G401.6 (cell line): ENCODE measurements around the gene DISC1.
"Not testable (repeated sequence)": the region's sequence is repeated elsewhere in the genome, so short reads cannot be mapped to it uniquely, and the experiment has no call there.

Experiments used
- FAIRE-seq: peaks from 2 replicates; lab custom pipeline; 2012; peaks lifted over from hg19 to GRCh38; lab: Jason Lieb, UNC

The DISC1 gene

DNA sequence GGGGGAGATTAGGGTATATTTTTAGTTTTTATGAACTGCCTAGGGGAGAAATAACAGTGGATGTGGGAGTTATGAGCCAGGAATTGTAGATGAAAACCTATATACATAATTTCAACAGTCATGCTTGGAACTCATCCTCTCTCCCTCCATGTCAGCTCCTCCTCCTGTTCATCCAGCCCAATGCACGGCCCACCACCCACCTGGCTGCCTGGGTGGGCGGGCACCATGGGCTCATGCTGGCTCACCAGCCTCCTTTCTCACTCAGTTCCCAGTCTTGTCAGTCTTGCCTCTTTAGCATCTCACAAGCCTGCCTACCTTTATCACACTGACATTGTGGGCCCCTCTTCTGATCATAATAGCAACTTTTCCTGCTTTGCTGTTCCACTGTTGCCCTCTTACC, 336.0 kb downstream of the DISC1 start:
- no peak for FAIRE-seq

DNA sequence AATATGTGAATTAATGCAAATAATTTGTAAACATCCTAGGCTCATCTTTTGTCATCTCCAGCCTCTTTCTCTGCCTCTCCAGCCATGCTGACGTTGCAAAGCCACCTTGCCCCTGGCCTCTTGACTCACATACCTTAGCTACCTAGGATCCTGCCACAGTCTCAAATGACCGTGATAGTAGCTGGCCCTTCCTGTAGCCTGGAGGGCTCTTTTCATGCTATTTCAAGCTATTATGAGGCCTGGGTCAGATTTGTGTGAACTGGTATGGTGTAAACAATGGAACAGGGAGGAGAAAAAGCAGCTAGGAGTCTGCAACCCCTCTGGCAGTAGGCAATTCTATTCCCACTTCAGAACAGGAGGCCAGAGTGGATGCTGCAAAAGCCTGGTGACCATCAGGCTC, 337.7 kb downstream of the DISC1 start:
- no peak for FAIRE-seq

DNA sequence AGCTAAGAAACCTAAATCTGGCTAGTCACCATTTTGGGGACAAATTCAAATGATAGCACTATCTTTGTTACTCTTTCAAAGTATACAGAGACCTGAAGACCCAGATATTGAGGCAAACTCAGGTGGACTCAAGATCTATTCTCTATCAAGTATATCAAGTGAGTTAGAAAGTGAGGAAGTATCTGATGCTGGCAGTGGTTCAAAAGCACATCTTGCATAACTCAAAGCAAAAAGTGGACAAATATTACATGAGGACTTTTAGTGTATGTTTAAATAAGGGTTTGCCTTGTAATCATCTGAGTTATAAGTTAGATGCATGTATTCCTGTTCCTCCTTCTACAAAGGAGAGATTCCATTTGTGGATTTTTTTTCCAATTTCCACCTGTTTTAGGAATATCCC, 338.4 kb downstream of the DISC1 start:
- FAIRE-seq: no peak

DNA sequence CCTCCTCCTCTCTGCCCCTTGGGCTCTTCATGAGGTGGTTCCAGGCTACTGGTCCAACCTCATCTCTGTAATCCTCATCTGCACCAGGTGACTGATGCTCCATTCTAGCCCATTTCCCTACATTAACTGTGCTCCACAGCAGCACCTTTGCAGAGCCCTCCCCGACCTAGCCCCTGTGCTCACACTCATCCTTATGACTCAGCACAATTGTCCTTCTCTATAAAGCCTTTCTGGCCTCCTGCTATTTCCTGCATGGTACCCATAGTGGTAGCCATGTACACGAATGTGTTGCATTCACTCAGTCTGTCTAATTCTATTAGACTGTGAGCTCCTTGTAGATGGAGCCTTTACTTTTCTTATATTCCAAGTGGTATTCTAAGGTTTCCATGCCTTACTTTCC, 339.0 kb downstream of the DISC1 start:
- no peak for FAIRE-seq

DNA sequence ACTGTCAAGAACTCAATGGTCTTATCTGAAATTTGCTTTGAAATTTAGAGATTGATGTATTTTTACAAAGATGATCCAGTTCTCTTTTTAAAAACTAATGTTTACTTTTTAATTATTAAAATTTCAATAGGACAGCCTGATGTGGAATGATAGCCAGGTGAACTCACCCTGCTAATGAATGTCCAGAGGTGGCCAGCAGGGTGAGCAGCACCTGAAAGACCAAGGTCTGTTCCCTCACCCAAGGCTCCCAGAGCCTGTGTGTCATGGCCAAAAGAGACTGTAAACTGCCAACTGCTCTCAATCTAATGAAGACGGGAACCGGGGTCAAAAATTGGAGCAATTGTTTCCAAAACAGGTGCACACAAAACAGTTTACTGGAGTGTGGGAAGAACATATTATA, 340.4 kb downstream of the DISC1 start:
- no peak for FAIRE-seq

DNA sequence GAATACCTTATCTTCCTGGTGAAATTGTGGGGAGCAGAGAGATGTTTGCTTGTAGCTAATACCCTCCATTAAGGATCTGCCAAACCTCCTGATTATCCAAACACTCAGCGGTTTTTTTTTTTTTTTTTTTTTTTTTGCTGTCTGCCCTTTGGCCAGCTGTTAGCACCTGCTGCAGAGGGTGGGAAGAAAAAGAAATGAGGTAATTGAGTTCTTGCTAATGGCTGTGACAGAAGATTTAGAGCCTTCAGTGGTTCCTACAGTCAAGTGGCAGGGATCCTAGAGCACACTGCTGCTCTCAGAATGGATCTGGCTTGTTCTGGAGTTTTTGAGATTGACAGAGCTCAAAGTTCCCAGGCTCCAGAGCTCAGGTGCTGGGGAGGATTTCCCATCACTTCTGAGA, 342.5 kb downstream of the DISC1 start:
- FAIRE-seq: no peak

DNA sequence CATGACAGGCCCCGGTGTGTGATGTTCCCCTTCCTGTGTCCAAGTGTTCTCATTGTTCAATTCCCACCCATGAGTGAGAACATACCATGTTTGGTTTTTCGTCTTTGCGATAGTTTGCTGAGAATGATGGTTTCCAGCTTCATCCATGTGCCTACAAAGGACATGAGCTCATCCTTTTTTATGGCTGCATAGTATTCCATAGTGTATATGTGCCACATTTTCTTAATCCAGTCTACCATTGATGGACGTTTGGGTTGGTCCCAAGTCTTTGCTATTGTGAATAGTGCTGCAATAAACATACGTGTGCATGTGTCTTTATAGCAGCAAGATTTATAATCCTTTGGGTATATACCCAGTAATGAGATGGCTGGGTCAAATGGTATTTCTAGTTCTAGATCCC, 343.2 kb downstream of the DISC1 start:
- FAIRE-seq: not testable (repeated sequence)

DNA sequence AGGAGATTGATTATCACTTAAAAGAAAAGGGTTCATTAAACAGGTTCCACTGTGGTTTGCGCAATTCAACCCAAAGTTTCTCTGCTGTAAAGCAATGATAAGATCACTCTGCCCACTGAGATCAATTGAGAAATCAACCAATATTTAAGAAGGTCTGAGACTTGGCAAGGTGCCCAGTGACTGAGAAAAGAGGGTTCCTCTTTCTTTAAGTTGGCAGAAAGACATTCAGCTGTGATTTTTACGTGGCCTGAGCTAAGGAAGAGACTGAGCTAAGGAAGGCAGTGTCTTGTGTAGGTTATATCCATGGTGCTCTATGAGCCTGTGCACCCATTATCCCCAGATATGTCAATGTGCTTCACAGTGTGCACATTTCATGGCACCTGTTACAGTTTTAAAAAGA, 344.1 kb downstream of the DISC1 start:
- no peak for FAIRE-seq

GRCh38 chr1:231971397-231972110, 345.0 kb downstream of the DISC1 start:
- no peak for FAIRE-seq

GRCh38 chr1:231972111-231972445, 345.5 kb downstream of the DISC1 start:
- FAIRE-seq: no peak

GRCh38 chr1:231973830-231974229, 347.2 kb downstream of the DISC1 start:
- FAIRE-seq: no peak

DNA sequence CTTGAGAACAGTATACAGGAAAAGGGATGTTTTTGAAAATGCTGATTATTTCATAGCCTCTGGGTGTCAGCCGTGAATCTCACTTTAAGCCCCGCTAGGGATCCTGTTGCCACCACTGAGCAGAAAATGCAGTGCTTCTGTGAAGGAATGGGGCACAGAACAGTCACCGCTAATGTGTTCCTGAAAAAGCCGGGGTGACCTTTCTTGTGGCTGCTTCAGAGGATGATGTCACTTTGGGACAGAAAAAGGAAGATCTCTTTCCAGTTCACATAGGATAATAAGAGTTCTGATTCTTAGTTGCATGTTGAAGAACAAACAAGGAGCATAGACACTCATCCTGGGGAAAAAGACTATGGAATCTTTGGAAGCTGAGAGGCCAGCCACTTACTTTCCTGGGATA, 349.6 kb downstream of the DISC1 start:
- FAIRE-seq: no peak

GRCh38 chr1:231981675-231982074, 355.1 kb downstream of the DISC1 start:
- no peak for FAIRE-seq

- FAIRE-seq: no peak
These were observed 356.4 kb downstream of the DISC1 start for GRCh38 chr1:231982871-231983587.

GRCh38 chr1:231983588-231984193, 357.1 kb downstream of the DISC1 start:
- FAIRE-seq: no peak

GRCh38 chr1:231985296-231986023, 358.9 kb downstream of the DISC1 start:
- FAIRE-seq: no peak

GRCh38 chr1:231986631-231987336, 360.2 kb downstream of the DISC1 start:
- FAIRE-seq: no peak

DNA sequence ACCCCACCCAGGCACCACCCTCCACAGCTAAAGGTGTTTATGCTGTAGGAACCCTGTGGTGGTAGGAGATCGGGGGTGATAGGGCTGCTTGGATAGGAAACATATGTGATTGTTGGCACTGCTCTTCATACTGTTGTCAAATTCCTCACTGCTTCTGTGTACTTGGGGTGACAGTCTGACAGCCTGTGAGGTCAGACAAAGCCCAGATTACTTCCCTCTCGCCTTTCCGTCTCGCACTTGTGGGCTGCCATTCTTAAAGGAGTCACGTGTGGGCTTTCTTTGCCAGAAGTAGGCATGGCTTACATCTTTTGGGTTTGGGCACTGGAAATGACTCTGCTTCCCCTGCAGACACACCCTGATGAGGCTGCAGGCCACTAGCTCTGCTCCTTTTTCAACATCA, 363.8 kb downstream of the DISC1 start:
- no peak for FAIRE-seq

DNA sequence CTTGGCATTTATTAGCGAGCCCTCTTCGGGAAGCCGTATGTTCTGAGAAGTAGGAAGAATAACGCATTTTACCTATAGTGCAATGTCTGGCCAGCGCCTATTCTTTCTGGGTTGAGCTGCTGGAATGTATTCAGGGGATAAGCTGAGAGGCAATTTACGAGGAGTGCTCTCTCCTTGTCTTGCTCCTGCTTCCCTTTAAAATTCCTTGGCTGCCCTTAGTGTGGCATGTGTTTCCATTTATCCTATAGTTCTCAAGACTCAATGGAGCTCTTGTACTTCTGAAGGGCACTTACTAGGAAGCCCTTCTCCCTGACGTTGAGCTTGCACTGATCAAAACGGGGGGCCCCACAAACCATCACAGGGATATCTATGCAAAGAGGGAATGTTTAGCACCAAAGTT, 364.6 kb downstream of the DISC1 start:
- no peak for FAIRE-seq

GRCh38 chr1:231993968-231994455, 367.4 kb downstream of the DISC1 start:
- FAIRE-seq: no peak

DNA sequence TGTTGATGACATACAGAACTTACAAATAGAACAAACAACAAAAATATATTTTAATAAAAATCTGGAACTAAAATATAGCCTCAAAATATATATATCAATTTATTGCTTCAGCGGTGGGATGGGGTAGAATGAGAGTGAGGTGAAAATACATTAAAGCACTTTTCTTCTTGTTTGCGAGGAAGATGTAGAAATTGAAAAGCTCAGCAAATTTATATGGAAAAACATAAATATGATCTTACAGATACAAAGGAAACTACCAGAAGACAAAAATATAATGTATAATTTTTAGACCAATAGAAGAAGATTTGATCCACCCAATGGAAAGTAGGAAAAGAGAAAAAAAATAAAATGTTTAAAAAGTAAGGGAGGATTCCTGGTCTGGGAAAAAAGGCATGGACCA, 372.2 kb downstream of the DISC1 start:
- FAIRE-seq: no peak

GRCh38 chr1:232005300-232005699, 378.7 kb downstream of the DISC1 start:
- FAIRE-seq: no peak
